PFSK-1 (cell line): Measurements from ENCODE around the gene ACP6.

Experiments
- FOXP2 ChIP-seq: optimal IDR thresholded peaks from 2 replicates; pipeline ENCODE3; 2011; ENCODE audit warnings: borderline replicate concordance, control low read depth, inconsistent platforms; ENCODE audit not compliant: insufficient read depth; ENCODE audit errors: extremely low read length, extremely low read depth
- POLR2AphosphoS5 ChIP-seq: IDR thresholded peaks from 2 replicates; pipeline ENCODE4 v1.6.1; 2012; ENCODE audit warnings: low read depth, mild to moderate bottlenecking, control low read depth, low read length, moderate library complexity
- SIN3A ChIP-seq: IDR thresholded peaks from 2 replicates; pipeline ENCODE4 v1.6.1; 2012; ENCODE audit warnings: mild to moderate bottlenecking, low read length, moderate library complexity, borderline replicate concordance; ENCODE audit not compliant: insufficient read depth
- TAF1 ChIP-seq: IDR thresholded peaks from 2 replicates; pipeline ENCODE4 v1.6.1; 2012; ENCODE audit warnings: low read length, control low read depth, borderline replicate concordance; ENCODE audit not compliant: insufficient read depth
- TF ChIP-seq, protein P1 (sequence below), 2 experiments: IDR thresholded peaks; 2 replicates each; pipeline versions ENCODE4 v1.6.1 to v1.8.0; 2011 to 2012; ENCODE audit warnings: low read depth in 2 of 2, low read length in 2 of 2, control low read depth in 1 of 2, inconsistent platforms in 1 of 2, mild to moderate bottlenecking in 1 of 2, moderate library complexity in 1 of 2; ENCODE audit not compliant: insufficient read depth in 1 of 2

Gene ACP6

DNA sequence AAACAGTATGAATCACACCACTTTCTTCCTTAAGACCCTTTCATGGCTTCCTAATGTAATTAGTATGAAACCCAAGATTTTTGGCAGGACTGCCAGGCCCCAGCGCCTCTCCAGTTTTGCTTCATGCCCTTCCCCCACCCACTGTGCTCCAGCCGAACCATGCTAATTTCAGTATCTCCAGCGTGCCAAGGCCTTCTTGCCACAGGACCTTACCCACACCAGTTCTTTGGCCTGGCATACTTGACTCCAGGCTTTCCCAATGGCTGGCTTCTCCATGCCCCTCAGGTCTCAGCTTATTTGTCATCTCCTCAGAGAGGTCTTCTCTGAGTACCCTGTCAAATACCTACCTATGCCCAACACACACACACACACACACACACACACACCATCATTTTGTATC lies 38.5 kb downstream of the ACP6 start:
- TF ChIP-seq TAF1 (no peak), FOXP2 (no peak), SIN3A (no peak), POLR2AphosphoS5 (no peak)
- TF ChIP-seq, protein P1, sequence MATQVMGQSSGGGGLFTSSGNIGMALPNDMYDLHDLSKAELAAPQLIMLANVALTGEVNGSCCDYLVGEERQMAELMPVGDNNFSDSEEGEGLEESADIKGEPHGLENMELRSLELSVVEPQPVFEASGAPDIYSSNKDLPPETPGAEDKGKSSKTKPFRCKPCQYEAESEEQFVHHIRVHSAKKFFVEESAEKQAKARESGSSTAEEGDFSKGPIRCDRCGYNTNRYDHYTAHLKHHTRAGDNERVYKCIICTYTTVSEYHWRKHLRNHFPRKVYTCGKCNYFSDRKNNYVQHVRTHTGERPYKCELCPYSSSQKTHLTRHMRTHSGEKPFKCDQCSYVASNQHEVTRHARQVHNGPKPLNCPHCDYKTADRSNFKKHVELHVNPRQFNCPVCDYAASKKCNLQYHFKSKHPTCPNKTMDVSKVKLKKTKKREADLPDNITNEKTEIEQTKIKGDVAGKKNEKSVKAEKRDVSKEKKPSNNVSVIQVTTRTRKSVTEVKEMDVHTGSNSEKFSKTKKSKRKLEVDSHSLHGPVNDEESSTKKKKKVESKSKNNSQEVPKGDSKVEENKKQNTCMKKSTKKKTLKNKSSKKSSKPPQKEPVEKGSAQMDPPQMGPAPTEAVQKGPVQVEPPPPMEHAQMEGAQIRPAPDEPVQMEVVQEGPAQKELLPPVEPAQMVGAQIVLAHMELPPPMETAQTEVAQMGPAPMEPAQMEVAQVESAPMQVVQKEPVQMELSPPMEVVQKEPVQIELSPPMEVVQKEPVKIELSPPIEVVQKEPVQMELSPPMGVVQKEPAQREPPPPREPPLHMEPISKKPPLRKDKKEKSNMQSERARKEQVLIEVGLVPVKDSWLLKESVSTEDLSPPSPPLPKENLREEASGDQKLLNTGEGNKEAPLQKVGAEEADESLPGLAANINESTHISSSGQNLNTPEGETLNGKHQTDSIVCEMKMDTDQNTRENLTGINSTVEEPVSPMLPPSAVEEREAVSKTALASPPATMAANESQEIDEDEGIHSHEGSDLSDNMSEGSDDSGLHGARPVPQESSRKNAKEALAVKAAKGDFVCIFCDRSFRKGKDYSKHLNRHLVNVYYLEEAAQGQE (IDR thresholded peaks at IDR 0.05; ENCODE audit: insufficient read depth in 1 of 2, low read depth in 2 of 2, low read length in 2 of 2), result no peak

DNA sequence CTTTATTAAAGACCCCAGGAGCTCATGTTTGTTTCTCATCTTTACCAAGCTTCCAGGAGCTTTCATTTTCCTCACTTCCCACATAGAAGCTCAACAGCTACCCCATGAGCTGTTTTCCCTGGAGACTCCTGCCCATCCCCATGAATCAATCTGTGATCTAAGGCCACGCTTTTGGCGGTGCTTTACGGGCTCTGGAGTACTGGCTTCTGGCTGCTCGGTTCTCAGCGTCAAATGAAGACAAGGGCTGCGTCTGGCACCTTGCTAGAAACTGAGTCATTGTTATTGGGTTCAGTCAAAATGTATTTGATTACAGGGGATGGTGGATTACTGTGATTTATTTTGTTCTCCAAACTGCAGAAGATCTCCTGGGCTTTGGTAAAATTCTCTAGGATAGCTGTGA lies 39.9 kb downstream of the ACP6 start:
- TF ChIP-seq FOXP2 (no peak), POLR2AphosphoS5 (no peak), TAF1 (no peak), SIN3A (no peak)
- TF ChIP-seq, protein P1 (IDR thresholded peaks at IDR 0.05; ENCODE audit: insufficient read depth in 1 of 2, low read depth in 2 of 2, low read length in 2 of 2), result no peak

DNA sequence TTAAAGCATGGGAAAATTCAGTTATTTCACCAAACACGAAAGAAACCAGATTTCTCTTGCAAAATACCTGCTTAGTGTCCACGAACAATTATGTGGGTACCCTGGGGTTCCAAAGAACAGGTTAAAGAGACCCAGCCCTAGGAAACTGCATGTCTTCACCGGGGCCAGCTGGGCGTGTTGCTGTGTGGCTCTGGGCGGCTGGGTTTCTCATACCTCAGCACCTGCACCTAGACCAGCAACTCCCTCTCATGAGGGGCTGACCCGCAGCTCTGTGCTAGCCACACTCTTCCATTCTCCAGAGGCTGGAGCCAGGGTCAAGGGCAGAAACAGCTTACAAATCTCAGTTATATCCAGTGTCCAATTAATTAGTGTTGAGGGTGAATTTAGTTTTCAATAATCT lies 40.3 kb downstream of the ACP6 start:
- TF ChIP-seq FOXP2 (no peak), POLR2AphosphoS5 (no peak), SIN3A (no peak), TAF1 (no peak)
- TF ChIP-seq, protein P1 (IDR thresholded peaks at IDR 0.05; ENCODE audit: insufficient read depth in 1 of 2, low read depth in 2 of 2, low read length in 2 of 2), result no peak

DNA sequence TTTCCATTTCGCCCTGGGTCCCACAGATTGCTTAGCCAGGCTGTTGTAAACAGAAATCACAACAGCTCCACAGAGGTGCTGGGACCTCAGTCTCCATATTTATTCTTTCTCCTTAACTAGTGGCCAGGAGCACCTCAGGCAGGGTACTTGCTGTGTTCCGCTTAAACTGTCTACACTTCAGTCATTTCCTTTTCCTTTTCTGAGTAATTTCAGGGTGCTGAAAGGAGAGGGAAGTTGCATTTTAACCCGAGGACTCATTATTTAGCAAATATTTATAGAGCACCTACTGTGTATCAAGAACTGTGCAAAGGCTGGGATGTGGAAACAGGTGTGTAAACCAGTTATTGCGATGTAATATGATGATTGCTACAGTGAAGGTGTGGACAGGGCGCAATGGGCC lies 41.9 kb downstream of the ACP6 start:
- TF ChIP-seq, protein P1 (IDR thresholded peaks at IDR 0.05; ENCODE audit: insufficient read depth in 1 of 2, low read depth in 2 of 2, low read length in 2 of 2), result no peak
- no peak for TF ChIP-seq TAF1
- TF ChIP-seq FOXP2, result no peak
- TF ChIP-seq SIN3A, result no peak
- TF ChIP-seq POLR2AphosphoS5, result no peak

DNA sequence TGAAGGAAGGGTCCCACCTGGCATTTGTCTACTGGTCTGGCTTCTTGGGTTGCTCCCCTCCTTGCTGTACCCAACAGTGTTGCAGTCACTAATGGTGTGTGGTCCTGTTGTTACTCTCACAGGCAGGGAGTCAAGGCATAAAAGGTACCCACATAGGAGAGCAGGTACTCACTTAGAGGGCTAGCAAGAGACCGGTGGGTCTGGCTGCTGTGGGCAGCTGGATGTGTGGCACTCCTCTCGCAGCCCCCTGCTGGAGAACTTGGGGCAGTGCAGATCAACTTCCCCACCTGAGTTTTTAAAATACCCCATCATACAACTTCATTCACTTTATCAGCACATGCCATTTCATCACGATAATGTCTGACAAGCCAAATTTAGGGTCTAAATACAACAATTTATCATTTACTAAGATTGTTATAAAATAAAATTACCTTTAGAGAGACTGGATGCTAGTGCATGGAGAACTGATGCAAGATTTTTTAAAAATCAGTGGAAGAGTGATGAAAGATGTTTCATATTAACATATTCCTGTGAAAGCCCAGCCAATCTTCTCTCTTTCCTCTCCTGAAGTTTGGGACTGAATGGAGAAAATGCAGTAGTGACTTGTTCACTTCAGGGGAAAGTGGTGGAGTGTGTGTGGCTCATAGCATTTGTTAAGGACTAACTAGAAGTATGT lies 42.8 kb downstream of the ACP6 start:
- TF ChIP-seq TAF1, result no peak
- TF ChIP-seq, protein P1 (IDR thresholded peaks at IDR 0.05; ENCODE audit: insufficient read depth in 1 of 2, low read depth in 2 of 2, low read length in 2 of 2), result no peak
- no peak for TF ChIP-seq SIN3A
- no peak for TF ChIP-seq FOXP2
- no peak for TF ChIP-seq POLR2AphosphoS5
